GM19238 (cell line): ENCODE measurements around the gene FHIT.

ENCODE experiments used
- DNase-seq: peaks from one replicate; pipeline ENCODE4 v3.0.0; 2011; ENCODE audit warnings: low spot score; ENCODE audit not compliant: insufficient read length

The FHIT gene

GRCh38 chr3:60366486-60366885, 884.8 kb downstream of the FHIT start:
- DNase-seq, result no peak

- no peak for DNase-seq
These were observed 885.9 kb downstream of the FHIT start for GRCh38 chr3:60365360-60365759.

GRCh38 chr3:60364475-60364874, 886.8 kb downstream of the FHIT start:
- DNase-seq, result no peak

GRCh38 chr3:60363817-60364216, 887.4 kb downstream of the FHIT start:
- no peak for DNase-seq

- no peak for DNase-seq
These were observed 895.4 kb downstream of the FHIT start for GRCh38 chr3:60355825-60356224.

- DNase-seq, result no peak
These were observed 899.8 kb downstream of the FHIT start for GRCh38 chr3:60351481-60351880.

GRCh38 chr3:60344340-60344739, 906.9 kb downstream of the FHIT start:
- DNase-seq, result no peak

GRCh38 chr3:60343831-60344230, 907.4 kb downstream of the FHIT start:
- no peak for DNase-seq

- DNase-seq, result no peak
These were observed 911.9 kb downstream of the FHIT start for GRCh38 chr3:60339304-60339703.

- DNase-seq, result no peak
These were observed 913.8 kb downstream of the FHIT start for GRCh38 chr3:60337421-60337820.

- DNase-seq, result no peak
These were observed 915.2 kb downstream of the FHIT start for GRCh38 chr3:60336061-60336460.

GRCh38 chr3:60333710-60334109, 917.5 kb downstream of the FHIT start:
- no peak for DNase-seq

- no peak for DNase-seq
These were observed 921.1 kb downstream of the FHIT start for GRCh38 chr3:60330107-60330506.

- no peak for DNase-seq
These were observed 925.6 kb downstream of the FHIT start for GRCh38 chr3:60325610-60326170.

GRCh38 chr3:60323651-60324050, 927.6 kb downstream of the FHIT start:
- DNase-seq, result no peak

GRCh38 chr3:60323180-60323579, 928.1 kb downstream of the FHIT start:
- no peak for DNase-seq

GRCh38 chr3:60322298-60322856, 928.9 kb downstream of the FHIT start:
- DNase-seq, result no peak

- DNase-seq, result no peak
These were observed 931.9 kb downstream of the FHIT start for GRCh38 chr3:60319179-60319858.

- DNase-seq, result no peak
These were observed 935.0 kb downstream of the FHIT start for GRCh38 chr3:60316121-60316797.

GRCh38 chr3:60313951-60314461, 937.2 kb downstream of the FHIT start:
- DNase-seq, result no peak

- no peak for DNase-seq
These were observed 937.9 kb downstream of the FHIT start for GRCh38 chr3:60313231-60313798.
